HEK293 (cell line): Measurements from ENCODE around the gene PGP.

ENCODE experiments used
- BCL11A ChIP-seq: fragments of 450-650 bp; formaldehyde crosslinking; IDR thresholded peaks from 2 replicates; pipeline ENCODE4 v1.5.1; 2016; ENCODE audit warnings: low read depth, missing biosample characterization, missing genetic modification characterization
- CTCF ChIP-seq: fragments of 450-650 bp; formaldehyde crosslinking; IDR thresholded peaks from 2 replicates; pipeline ENCODE4 v1.5.1; 2016; ENCODE audit warnings: missing biosample characterization, missing genetic modification characterization
- ELK4 ChIP-seq: IDR thresholded peaks from 2 replicates; pipeline ENCODE4 v1.6.1; 2011; ENCODE audit warnings: mild to moderate bottlenecking, low read depth, low read length, borderline replicate concordance
- INSM2 ChIP-seq: fragments of 450-650 bp; formaldehyde crosslinking; IDR thresholded peaks from 2 replicates; pipeline ENCODE4 v1.5.1; 2016; ENCODE audit warnings: missing biosample characterization, missing genetic modification characterization
- KLF1 ChIP-seq: fragments of 450-650 bp; formaldehyde crosslinking; IDR thresholded peaks from 2 replicates; pipeline ENCODE4 v1.5.1; 2016; ENCODE audit warnings: missing biosample characterization, missing genetic modification characterization
- MYNN ChIP-seq: fragments of 450-650 bp; formaldehyde crosslinking; IDR thresholded peaks from 2 replicates; pipeline ENCODE4 v1.5.1; 2016; ENCODE audit warnings: missing biosample characterization, missing genetic modification characterization, borderline replicate concordance
- RBAK ChIP-seq: fragments of 450-650 bp; formaldehyde crosslinking; IDR thresholded peaks from 2 replicates; pipeline ENCODE4 v1.5.1; 2016; ENCODE audit warnings: missing biosample characterization, missing genetic modification characterization
- REPIN1 ChIP-seq: fragments of 450-650 bp; formaldehyde crosslinking; IDR thresholded peaks from 2 replicates; pipeline ENCODE4 v1.5.1; 2017; ENCODE audit warnings: missing biosample characterization, missing genetic modification characterization, low read depth
- SP3 ChIP-seq: fragments of 450-650 bp; formaldehyde crosslinking; IDR thresholded peaks from 2 replicates; pipeline ENCODE4 v1.5.1; 2016; ENCODE audit warnings: missing biosample characterization, missing genetic modification characterization
- ZBTB1 ChIP-seq: fragments of 450-650 bp; formaldehyde crosslinking; IDR thresholded peaks from 2 replicates; pipeline ENCODE4 v1.5.1; 2016; ENCODE audit warnings: missing biosample characterization, missing genetic modification characterization
- ZBTB10 ChIP-seq: fragments of 450-650 bp; formaldehyde crosslinking; IDR thresholded peaks from 2 replicates; pipeline ENCODE4 v1.5.1; 2016; ENCODE audit warnings: missing biosample characterization, missing genetic modification characterization
- ZBTB6 ChIP-seq: fragments of 450-650 bp; formaldehyde crosslinking; IDR thresholded peaks from 2 replicates; pipeline ENCODE4 v1.5.1; 2017; ENCODE audit warnings: missing biosample characterization, missing genetic modification characterization
- ZNF132 ChIP-seq: fragments of 450-650 bp; formaldehyde crosslinking; IDR thresholded peaks from 2 replicates; pipeline ENCODE4 v1.5.1; 2017; ENCODE audit warnings: missing biosample characterization, missing genetic modification characterization, borderline replicate concordance
- ZNF184 ChIP-seq: fragments of 450-650 bp; IDR thresholded peaks from 2 replicates; pipeline ENCODE4 v1.5.1; 2018; ENCODE audit warnings: missing biosample characterization, mild to moderate bottlenecking, missing genetic modification characterization
- ZNF211 ChIP-seq: fragments of 450-650 bp; formaldehyde crosslinking; IDR thresholded peaks from 2 replicates; pipeline ENCODE4 v1.5.1; 2016; ENCODE audit warnings: low read depth, missing biosample characterization, missing genetic modification characterization
- ZNF362 ChIP-seq: fragments of 450-650 bp; formaldehyde crosslinking; IDR thresholded peaks from 2 replicates; pipeline ENCODE4 v1.5.1; 2016; ENCODE audit warnings: missing biosample characterization, missing genetic modification characterization
- ZNF366 ChIP-seq: fragments of 450-650 bp; formaldehyde crosslinking; conservative IDR thresholded peaks from 2 replicates; pipeline ENCODE4 v1.5.1; 2016; ENCODE audit warnings: missing biosample characterization, missing genetic modification characterization
- ZNF423 ChIP-seq: fragments of 450-650 bp; formaldehyde crosslinking; IDR thresholded peaks from 2 replicates; pipeline ENCODE4 v1.5.1; 2016; ENCODE audit warnings: missing biosample characterization, missing genetic modification characterization
- ZNF473 ChIP-seq: fragments of 450-650 bp; formaldehyde crosslinking; IDR thresholded peaks from 2 replicates; pipeline ENCODE4 v1.5.1; 2017; ENCODE audit warnings: missing biosample characterization, missing genetic modification characterization
- ZNF596 ChIP-seq: fragments of 450-650 bp; IDR thresholded peaks from 2 replicates; pipeline ENCODE4 v1.5.0; 2018; ENCODE audit warnings: missing biosample characterization, mild to moderate bottlenecking, missing genetic modification characterization, moderate library complexity
- ZNF777 ChIP-seq: fragments of 450-650 bp; formaldehyde crosslinking; IDR thresholded peaks from 2 replicates; pipeline ENCODE4 v1.5.1; 2017; ENCODE audit warnings: missing biosample characterization, missing genetic modification characterization, borderline replicate concordance
- ZNF785 ChIP-seq: fragments of 450-650 bp; formaldehyde crosslinking; IDR thresholded peaks from 2 replicates; pipeline ENCODE4 v1.5.1; 2016; ENCODE audit warnings: missing biosample characterization, missing genetic modification characterization
- ZSCAN18 ChIP-seq: fragments of 450-650 bp; formaldehyde crosslinking; IDR thresholded peaks from 2 replicates; pipeline ENCODE4 v1.5.1; 2016; ENCODE audit warnings: missing biosample characterization, missing genetic modification characterization
- ZXDB ChIP-seq: fragments of 450-650 bp; formaldehyde crosslinking; IDR thresholded peaks from 2 replicates; pipeline ENCODE4 v1.5.1; 2016; ENCODE audit warnings: missing biosample characterization, missing genetic modification characterization

Gene PGP

GRCh38 chr16:2205104-2205966, 9.3 kb downstream of the PGP start, which contains the start of gene MLST8 (continued):
- TF ChIP-seq CTCF (no peak; the same call in 1 of the 2 replicates), ZBTB10 (tag by site-specific recombination) (0 out of 2 replicates have a peak, but pooled peaks have one; percentile 18), ZNF596 (tag by site-specific recombination) (peak; percentile 10; the same call in 1 of the 2 replicates), ZNF473 (tag by site-specific recombination) (no peak), ZBTB6 (tag by site-specific recombination) (0 out of 2 replicates have a peak, but pooled peaks have one; percentile 3), ZXDB (tag by site-specific recombination) (peak; percentile 92), ZBTB1 (tag by site-specific recombination) (0 out of 2 replicates have a peak, but pooled peaks have one; percentile 57), ZNF785 (tag by site-specific recombination) (no peak), ZNF211 (tag by site-specific recombination) (no peak), ZNF423 (tag by site-specific recombination) (no peak), MYNN (tag by site-specific recombination) (no peak; the same call in 1 of the 2 replicates), ZNF184 (tag by site-specific recombination) (no peak), ZNF362 (tag by site-specific recombination) (peak; percentile 61; the same call in 1 of the 2 replicates), ZSCAN18 (no peak), ELK4 (no peak), SP3 (tag by site-specific recombination) (peak; percentile 33; the same call in 1 of the 2 replicates), REPIN1 (tag by site-specific recombination) (no peak), ZNF366 (tag by site-specific recombination) (no peak), KLF1 (tag by site-specific recombination) (peak; percentile 42; the same call in 1 of the 2 replicates), ZNF132 (tag by site-specific recombination) (no peak), INSM2 (tag by site-specific recombination) (peak; percentile 74), BCL11A (no peak), ZNF777 (no peak), RBAK (tag by site-specific recombination) (no peak)
